ENCODE results near the gene JUP. TPM values are rescaled to one million over a fixed set of nuclear protein-coding genes. Genes with fewer than 3 reads are reported as not detected.
A peak's percentile ranks its signal among the peaks of the same experiment; 100 is the strongest.

JUP gene
- total and polyA plus RNA-seq, 4 donors, result 15.8 to 56.0 (median 35.7) TPM

- Histone ChIP-seq H3K27ac (ENCODE audit: low read depth, low read length) (no peak overlapping the region), H3K27me3 (ENCODE audit: control insufficient read depth, insufficient read depth, low read length) (peaks cover 9% of the 10 kb centered on the region), H3K9me3 (ENCODE audit: control insufficient read depth, insufficient read depth, low read length) (no peaks in the 10 kb centered on the region), H3K36me3 (ENCODE audit: control insufficient read depth, insufficient read depth, low read length) (peaks cover 5% of the 10 kb centered on the region), H3K4me1 (ENCODE audit: control insufficient read depth, insufficient read depth, low read length) (peaks cover 30% of the 10 kb centered on the region), H3K4me3 (ENCODE audit: low read depth, low read length) (no peak overlapping the region)
- no peak for DNase-seq (ENCODE audit: low read depth in 4 of 6, low spot score in 6 of 6)
- no CpG with 5 or more reads among the region's 3 CpGs for WGBS (ENCODE audit: insufficient coverage)
Measured at GRCh38 chr17:41797377-41797776, 10.9 kb upstream of the JUP start.

- Histone ChIP-seq H3K4me1 (ENCODE audit: control insufficient read depth, insufficient read depth, low read length) (peaks cover 26% of the 10 kb centered on the region), H3K27ac (ENCODE audit: low read depth, low read length) (no peak overlapping the region), H3K4me3 (ENCODE audit: low read depth, low read length) (no peak overlapping the region), H3K27me3 (ENCODE audit: control insufficient read depth, insufficient read depth, low read length) (peaks cover 9% of the 10 kb centered on the region), H3K9me3 (ENCODE audit: control insufficient read depth, insufficient read depth, low read length) (no peaks in the 10 kb centered on the region), H3K36me3 (ENCODE audit: control insufficient read depth, insufficient read depth, low read length) (no peaks in the 10 kb centered on the region)
- 83% methylated on average over 2 of the region's 10 CpGs for WGBS (ENCODE audit: insufficient coverage)
- no peak for DNase-seq (ENCODE audit: low read depth in 4 of 6, low spot score in 6 of 6)
Measured at GRCh38 chr17:41796121-41796895, 9.8 kb upstream of the JUP start.

- WGBS (ENCODE audit: insufficient coverage), result 87% methylated on average over 4 of the region's 5 CpGs
- Histone ChIP-seq H3K9me3 (ENCODE audit: control insufficient read depth, insufficient read depth, low read length) (no peaks in the 10 kb centered on the region), H3K4me1 (ENCODE audit: control insufficient read depth, insufficient read depth, low read length) (peaks cover 25% of the 10 kb centered on the region), H3K27me3 (ENCODE audit: control insufficient read depth, insufficient read depth, low read length) (peaks cover 9% of the 10 kb centered on the region), H3K27ac (ENCODE audit: low read depth, low read length) (no peak overlapping the region), H3K4me3 (ENCODE audit: low read depth, low read length) (no peak overlapping the region), H3K36me3 (ENCODE audit: control insufficient read depth, insufficient read depth, low read length) (no peaks in the 10 kb centered on the region)
- DNase-seq (ENCODE audit: low read depth in 4 of 6, low spot score in 6 of 6), result no peak
Measured at GRCh38 chr17:41794540-41794975, 8.0 kb upstream of the JUP start.

GRCh38 chr17:41793784-41794539, 7.5 kb upstream of the JUP start:
- Histone ChIP-seq H3K27ac (ENCODE audit: low read depth, low read length) (peak overlapping the region; percentile 6), H3K9me3 (ENCODE audit: control insufficient read depth, insufficient read depth, low read length) (no peaks in the 10 kb centered on the region), H3K4me3 (ENCODE audit: low read depth, low read length) (no peak overlapping the region), H3K27me3 (ENCODE audit: control insufficient read depth, insufficient read depth, low read length) (peaks cover 9% of the 10 kb centered on the region), H3K4me1 (ENCODE audit: control insufficient read depth, insufficient read depth, low read length) (peaks cover 25% of the 10 kb centered on the region), H3K36me3 (ENCODE audit: control insufficient read depth, insufficient read depth, low read length) (no peaks in the 10 kb centered on the region)
- no peak for DNase-seq (ENCODE audit: low read depth in 4 of 6, low spot score in 6 of 6)
- WGBS (ENCODE audit: insufficient coverage), result 37% methylated on average over 9 of the region's 14 CpGs

- no peaks in the 10 kb centered on the region for H3K9me3 ChIP-seq (ENCODE audit: control insufficient read depth, insufficient read depth, low read length)
- H3K27ac ChIP-seq (ENCODE audit: low read depth, low read length), result peak overlapping the region; percentile 57
- no peak for DNase-seq (ENCODE audit: low read depth in 4 of 6, low spot score in 6 of 6)
- peaks cover 25% of the 10 kb centered on the region for H3K4me1 ChIP-seq (ENCODE audit: control insufficient read depth, insufficient read depth, low read length)
- H3K36me3 ChIP-seq (ENCODE audit: control insufficient read depth, insufficient read depth, low read length), result no peaks in the 10 kb centered on the region
- H3K4me3 ChIP-seq (ENCODE audit: low read depth, low read length), result no peak overlapping the region
- H3K27me3 ChIP-seq (ENCODE audit: control insufficient read depth, insufficient read depth, low read length), result peaks cover 9% of the 10 kb centered on the region
- WGBS (ENCODE audit: insufficient coverage), result 49% methylated on average over 16 of the region's 22 CpGs
Measured at GRCh38 chr17:41792845-41793783, 6.6 kb upstream of the JUP start.

- no peak overlapping the region for H3K27ac ChIP-seq (ENCODE audit: low read depth, low read length)
- no peaks in the 10 kb centered on the region for H3K9me3 ChIP-seq (ENCODE audit: control insufficient read depth, insufficient read depth, low read length)
- H3K4me3 ChIP-seq (ENCODE audit: low read depth, low read length), result no peak overlapping the region
Measured at GRCh38 chr17:41787021-41787418, 509 bp upstream of the JUP start.

GRCh38 chr17:41785859-41786226, 668 bp downstream of the JUP start:
- Histone ChIP-seq H3K9me3 (ENCODE audit: control insufficient read depth, insufficient read depth, low read length) (no peaks in the 10 kb centered on the region), H3K36me3 (ENCODE audit: control insufficient read depth, insufficient read depth, low read length) (no peaks in the 10 kb centered on the region), H3K27ac (ENCODE audit: low read depth, low read length) (peak overlapping the region; percentile 82), H3K4me3 (ENCODE audit: low read depth, low read length) (peak overlapping the region; percentile 74), H3K27me3 (ENCODE audit: control insufficient read depth, insufficient read depth, low read length) (no peaks in the 10 kb centered on the region), H3K4me1 (ENCODE audit: control insufficient read depth, insufficient read depth, low read length) (peaks cover 24% of the 10 kb centered on the region)
- 2% methylated on average over 22 of the region's 22 CpGs for WGBS (ENCODE audit: insufficient coverage)
- DNase-seq (ENCODE audit: low read depth in 4 of 6, low spot score in 6 of 6), result peak in 1 of 6 donors; percentile 39

More at GRCh38 chr17:41787021-41787418, 509 bp upstream of the JUP start:
- Histone ChIP-seq H3K36me3 (ENCODE audit: control insufficient read depth, insufficient read depth, low read length) (no peaks in the 10 kb centered on the region), H3K27me3 (ENCODE audit: control insufficient read depth, insufficient read depth, low read length) (no peaks in the 10 kb centered on the region), H3K4me1 (ENCODE audit: control insufficient read depth, insufficient read depth, low read length) (peaks cover 24% of the 10 kb centered on the region)
- no peak for DNase-seq (ENCODE audit: low read depth in 4 of 6, low spot score in 6 of 6)
- no CpG with 5 or more reads among the region's 4 CpGs for WGBS (ENCODE audit: insufficient coverage)

- Histone ChIP-seq H3K27me3 (ENCODE audit: control insufficient read depth, insufficient read depth, low read length) (no peaks in the 10 kb centered on the region), H3K4me1 (ENCODE audit: control insufficient read depth, insufficient read depth, low read length) (peaks cover 21% of the 10 kb centered on the region), H3K4me3 (ENCODE audit: low read depth, low read length) (peak overlapping the region; percentile 74), H3K9me3 (ENCODE audit: control insufficient read depth, insufficient read depth, low read length) (no peaks in the 10 kb centered on the region), H3K36me3 (ENCODE audit: control insufficient read depth, insufficient read depth, low read length) (no peaks in the 10 kb centered on the region), H3K27ac (ENCODE audit: low read depth, low read length) (peak overlapping the region; percentile 82)
- DNase-seq (ENCODE audit: low read depth in 4 of 6, low spot score in 6 of 6), result peak in 2 of 6 donors; percentile 52 to 73
- 5% methylated on average over 7 of the region's 13 CpGs for WGBS (ENCODE audit: insufficient coverage)
Measured at GRCh38 chr17:41785091-41785858, 1.2 kb downstream of the JUP start.

Data from spinal cord (tissue), 10 donors.